ENCODE results near the gene C1orf226.

The C1orf226 gene

GRCh38 chr1:162385702-162386101 is 4.2 kb downstream of the C1orf226 start:
- DNase-seq, result no peak

GRCh38 chr1:162386292-162387225 is 5.0 kb downstream of the C1orf226 start:
- no peak for DNase-seq

- DNase-seq, result no peak
These were observed 5.9 kb downstream of the C1orf226 start for GRCh38 chr1:162387226-162388082.

GRCh38 chr1:162388083-162388594 is 6.6 kb downstream of the C1orf226 start:
- no peak for DNase-seq

- DNase-seq, result no peak
These were observed 7.1 kb downstream of the C1orf226 start for GRCh38 chr1:162388615-162389014.

GRCh38 chr1:162389021-162389818 is 7.7 kb downstream of the C1orf226 start:
- no peak for DNase-seq

GRCh38 chr1:162389971-162390370 is 8.4 kb downstream of the C1orf226 start:
- no peak for DNase-seq

- no peak for DNase-seq
These were observed 9.1 kb downstream of the C1orf226 start for GRCh38 chr1:162390396-162391185.

- peak; percentile 26 to 28 for DNase-seq
These were observed 10.4 kb downstream of the C1orf226 start for GRCh38 chr1:162391790-162392563.

- DNase-seq, result no peak
These were observed 14.8 kb downstream of the C1orf226 start for GRCh38 chr1:162396201-162396906.

- no peak for DNase-seq
These were observed 15.5 kb downstream of the C1orf226 start for GRCh38 chr1:162397039-162397448.

GRCh38 chr1:162397943-162398560 is 16.5 kb downstream of the C1orf226 start:
- no peak for DNase-seq

GRCh38 chr1:162398999-162399580 is 17.6 kb downstream of the C1orf226 start:
- DNase-seq, result no peak

GRCh38 chr1:162400790-162401355 is 19.3 kb downstream of the C1orf226 start:
- DNase-seq, result no peak

GRCh38 chr1:162404550-162405160 is 23.1 kb downstream of the C1orf226 start:
- DNase-seq, result no peak

GRCh38 chr1:162405800-162406199 is 24.3 kb downstream of the C1orf226 start:
- no peak for DNase-seq

- no peak for DNase-seq
These were observed 25.3 kb downstream of the C1orf226 start for GRCh38 chr1:162406811-162407210.

GRCh38 chr1:162407539-162407938 is 26.0 kb downstream of the C1orf226 start:
- DNase-seq, result no peak

- no peak for DNase-seq
These were observed 30.5 kb downstream of the C1orf226 start, which contains the start of gene SH2D1B for GRCh38 chr1:162412002-162412401. SH2D1B (minus strand) TSS chr1:162412136; CDS start chr1:162412016, 120 bp downstream.

Data from SHP77 (cell line).